Frontal cortex (tissue), 4 donors: ENCODE results near the gene UBTF. TPM values are rescaled to one million over a fixed set of nuclear protein-coding genes. Genes with fewer than 3 reads are reported as not detected.

Experiments used
- DNase-seq, 2 donors: peaks; one replicate each; pipeline ENCODE4 v3.0.0; 2012; ENCODE audit warnings: low spot score in 2 of 2
- FAIRE-seq: peaks from 2 replicates; lab custom pipeline; 2012; peaks lifted over from hg19 to GRCh38; lab: Jason Lieb, UNC
- small RNA-seq: library from RNA; depleted of rRNA; stranded (forward); fragments of <200 nt; gene quantifications from one replicate; pipeline ENCODE3, GENCODE V24; 2014
- total RNA-seq: library from RNA; depleted of rRNA; stranded (reverse); fragments of >200 nt; gene quantifications from one replicate; pipeline ENCODE4 v1.2.3, GENCODE V29; 2014
- donor health status: control.
- donor health status: control.
- donor health status: control.

The UBTF gene
- total RNA-seq, 1 donor from 2014 or later = 69.3 TPM

GRCh38 chr17:44176671-44177501, 42.6 kb downstream of the UBTF start:
- FAIRE-seq = no peak

GRCh38 chr17:44176257-44176656, 43.2 kb downstream of the UBTF start:
- no peak for DNase-seq
- FAIRE-seq = no peak

More at GRCh38 chr17:44176671-44177501, 42.6 kb downstream of the UBTF start:
- DNase-seq = no peak

- no peak for FAIRE-seq
- no peak for DNase-seq
These were observed 45.0 kb downstream of the UBTF start for GRCh38 chr17:44174427-44174826.

GRCh38 chr17:44171931-44172455, 47.5 kb downstream of the UBTF start:
- no peak for FAIRE-seq

GRCh38 chr17:44170499-44171201, 48.8 kb downstream of the UBTF start, which contains the start of gene ASB16:
TSS of gene ASB16 (plus strand) at chr17:44170704. CDS start at chr17:44170790, 86 bp downstream.
- FAIRE-seq = no peak
- DNase-seq = no peak

More at GRCh38 chr17:44171931-44172455, 47.5 kb downstream of the UBTF start:
- DNase-seq = no peak

- FAIRE-seq (no peak), DNase-seq (no peak)
These were observed 49.4 kb downstream of the UBTF start for GRCh38 chr17:44170135-44170498.

GRCh38 chr17:44167181-44167861, 52.2 kb downstream of the UBTF start:
- FAIRE-seq (no peak), DNase-seq (no peak)

- no peak for FAIRE-seq
- no peak for DNase-seq
These were observed 55.0 kb downstream of the UBTF start for GRCh38 chr17:44164476-44164875.

GRCh38 chr17:44159519-44160210, 59.8 kb downstream of the UBTF start:
- FAIRE-seq (no peak), DNase-seq (no peak)

GRCh38 chr17:44155488-44155887, 64.0 kb downstream of the UBTF start:
- no peak for FAIRE-seq
- DNase-seq = no peak

Small RNA genes lying within 50 kb of the gene (small RNA-seq; reads per million reads assigned to genes)
- gene MIR6782 = not detected

Other genes with a start within 250 kb of the UBTF start
- 0.41 TPM for gene NAGS, start 215.1 kb downstream of the UBTF start, total RNA-seq
- 41.2 TPM for gene TMEM101, start 204.7 kb downstream of the UBTF start, total RNA-seq
- gene LSM12, start 153.0 kb downstream of the UBTF start, total RNA-seq = 26.5 TPM
- gene G6PC3, start 148.9 kb downstream of the UBTF start, total RNA-seq = 11.4 TPM
- 87.6 TPM for gene HDAC5, start 96.0 kb downstream of the UBTF start, total RNA-seq
- gene HROB, start 77.7 kb downstream of the UBTF start, total RNA-seq = 0.82 TPM
- gene ASB16, start 49.0 kb downstream of the UBTF start, total RNA-seq = not detected
- 22.0 TPM for gene TMUB2, start 32.7 kb downstream of the UBTF start, total RNA-seq
- 64.4 TPM for gene ATXN7L3, start 19.8 kb downstream of the UBTF start, total RNA-seq
- gene SLC4A1, start 48.5 kb upstream of the UBTF start, total RNA-seq = 4.9 TPM
- 123 TPM for gene RUNDC3A, start 88.9 kb upstream of the UBTF start, total RNA-seq
- 30.2 TPM for gene SLC25A39, start 105.1 kb upstream of the UBTF start, total RNA-seq
- gene GRN, start 125.6 kb upstream of the UBTF start, total RNA-seq = 44.0 TPM
- 60.7 TPM for gene FAM171A2, start 144.2 kb upstream of the UBTF start, total RNA-seq
- 0.82 TPM for gene ITGA2B, start 170.0 kb upstream of the UBTF start, total RNA-seq